GM21367 (cell line): Measurements from ENCODE around the gene UBA1.
"Not testable (repeated sequence)": the region's sequence is repeated elsewhere in the genome, so short reads cannot be mapped to it uniquely, and the experiment has no call there.

ENCODE experiments used
- ATAC-seq: cut with Tn5 transposase; IDR thresholded peaks from one replicate; pipeline ENCODE4 v1.9.1; 2021; ENCODE audit not compliant: unreplicated experiment

Gene UBA1

GRCh38 chrX:47248576-47248975 is 54.9 kb downstream of the UBA1 start:
- no peak for ATAC-seq

DNA sequence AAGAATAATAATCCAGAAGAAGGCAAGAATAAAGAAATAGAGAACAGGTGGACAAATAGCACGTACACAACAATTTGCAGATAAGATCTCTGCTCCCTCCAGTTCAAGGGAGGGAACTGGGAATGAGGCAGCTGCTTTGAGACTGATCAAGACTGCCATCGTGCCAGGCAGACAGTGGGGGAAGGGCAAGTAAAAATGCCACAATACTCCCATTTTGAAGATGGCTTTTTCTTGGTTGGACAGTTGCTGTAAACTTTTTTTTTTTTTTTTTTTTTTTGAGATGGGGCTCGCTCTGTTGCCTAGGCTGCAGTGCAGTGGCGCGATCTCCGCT is 56.4 kb downstream of the UBA1 start:
- ATAC-seq, result no peak

- not testable (repeated sequence) for ATAC-seq
Observed at GRCh38 chrX:47257620-47258019, 64.0 kb downstream of the UBA1 start.
